K562 treated with DMSO at 1 percent for 4 hours (cell line): ENCODE data around the gene VPS11. TPM values are rescaled to one million over a fixed set of nuclear protein-coding genes. Genes with fewer than 3 reads are reported as not detected.

ENCODE experiments used
- total RNA-seq: library from RNA; unstranded; fragments of 300-600 nt; gene quantifications from 2 replicates; pipeline ENCODE4 v1.2.3, GENCODE V29; 2022; ENCODE audit not compliant: insufficient read depth

The VPS11 gene
- total RNA-seq, result 31.8 and 39.9 TPM in 2 replicates

GRCh38 chr11:119067371-119068222, at the start of gene VPS11:
Gene VPS11 (plus strand): TSS chr11:119067818. CDS start chr11:119067824, 6 bp downstream.

DNA sequence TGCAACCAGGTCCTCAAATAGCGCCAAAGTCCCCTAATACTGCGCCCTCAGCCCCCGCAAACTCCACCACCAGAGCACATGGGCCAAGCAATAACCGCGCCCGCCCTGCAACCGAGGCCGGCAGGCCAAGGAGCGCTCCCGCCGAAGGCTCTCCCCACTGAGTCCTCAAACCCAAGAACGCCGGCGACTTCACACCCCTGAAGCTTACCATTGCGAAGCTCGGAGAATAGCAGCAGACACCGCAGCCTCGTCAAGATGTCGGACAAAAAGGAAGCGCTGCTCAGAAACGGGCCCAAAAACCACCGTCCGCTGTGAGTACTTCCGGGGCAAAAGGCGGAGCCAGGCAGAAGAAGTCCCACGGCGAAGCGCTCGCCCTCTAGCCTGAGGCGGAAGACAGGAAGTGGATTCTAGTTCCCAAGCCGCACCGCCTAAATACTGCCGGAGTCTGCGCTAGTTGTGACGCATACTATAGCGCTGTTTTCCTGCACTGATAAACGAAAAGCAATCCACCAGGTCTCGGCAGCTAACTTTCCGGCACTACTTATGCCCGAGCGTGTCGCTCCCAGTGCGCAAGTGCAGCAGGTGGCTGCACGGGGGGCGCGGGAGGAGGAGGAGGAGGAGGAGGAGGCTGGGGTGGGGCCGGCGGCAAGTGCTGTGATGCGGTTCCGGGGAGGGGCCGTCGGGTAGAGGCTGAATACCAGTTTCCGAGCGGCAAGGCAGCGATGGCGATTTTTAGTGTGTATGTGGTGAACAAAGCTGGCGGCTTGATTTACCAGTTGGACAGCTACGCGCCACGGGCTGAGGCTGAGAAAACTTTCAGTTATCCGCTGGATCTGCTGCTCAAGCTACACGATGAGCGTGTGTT, 49.3 kb upstream of the VPS11 start, which contains the start of the genes RPS25 and TRAPPC4:
Gene RPS25, minus strand, starts transcription at position 270 of the 865 bp plus-strand sequence. Its CDS starts 59 bp downstream, at position 211.
Gene TRAPPC4, plus strand, starts transcription at position 693 of the 865 bp plus-strand sequence. Its CDS starts 30 bp downstream, at position 723.

DNA sequence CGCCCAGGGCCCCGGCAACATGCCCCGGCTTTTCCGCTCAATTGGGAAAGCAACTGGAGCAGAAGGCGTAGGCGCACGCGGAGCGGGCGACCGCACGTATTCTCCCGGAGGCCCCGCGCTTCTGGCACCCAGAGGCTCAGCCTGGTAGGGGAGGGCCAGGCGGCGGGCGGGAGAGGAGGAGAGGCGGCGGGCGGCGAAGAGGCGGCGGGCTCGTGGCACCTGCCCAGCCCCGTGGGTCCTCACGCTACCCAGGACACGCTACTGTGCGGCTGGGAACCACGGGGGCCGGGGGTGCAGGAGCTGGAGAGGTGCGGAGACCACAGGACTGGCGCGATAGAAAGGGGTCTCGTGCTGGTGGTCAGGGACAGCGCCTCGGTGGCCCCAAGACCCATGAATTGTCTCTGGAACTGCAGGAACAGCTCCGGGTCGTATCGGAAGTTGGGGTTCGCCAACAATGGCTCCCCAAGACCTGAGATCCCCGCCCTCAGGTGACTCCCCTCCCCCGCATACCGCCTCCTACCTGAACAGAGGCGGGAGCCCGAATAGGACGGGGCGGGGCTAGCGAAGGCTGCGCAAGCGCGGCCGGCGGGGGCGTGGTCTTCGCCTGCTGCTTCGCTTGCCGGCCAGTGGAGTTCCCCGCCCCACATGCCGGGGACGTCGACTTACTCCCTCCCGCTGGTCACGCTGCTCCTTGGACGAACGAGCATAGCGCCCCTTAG, 37.1 kb upstream of the VPS11 start, which contains the start of gene SLC37A4:
Gene SLC37A4, minus strand, starts transcription at position 549 of the 719 bp plus-strand sequence.

DNA sequence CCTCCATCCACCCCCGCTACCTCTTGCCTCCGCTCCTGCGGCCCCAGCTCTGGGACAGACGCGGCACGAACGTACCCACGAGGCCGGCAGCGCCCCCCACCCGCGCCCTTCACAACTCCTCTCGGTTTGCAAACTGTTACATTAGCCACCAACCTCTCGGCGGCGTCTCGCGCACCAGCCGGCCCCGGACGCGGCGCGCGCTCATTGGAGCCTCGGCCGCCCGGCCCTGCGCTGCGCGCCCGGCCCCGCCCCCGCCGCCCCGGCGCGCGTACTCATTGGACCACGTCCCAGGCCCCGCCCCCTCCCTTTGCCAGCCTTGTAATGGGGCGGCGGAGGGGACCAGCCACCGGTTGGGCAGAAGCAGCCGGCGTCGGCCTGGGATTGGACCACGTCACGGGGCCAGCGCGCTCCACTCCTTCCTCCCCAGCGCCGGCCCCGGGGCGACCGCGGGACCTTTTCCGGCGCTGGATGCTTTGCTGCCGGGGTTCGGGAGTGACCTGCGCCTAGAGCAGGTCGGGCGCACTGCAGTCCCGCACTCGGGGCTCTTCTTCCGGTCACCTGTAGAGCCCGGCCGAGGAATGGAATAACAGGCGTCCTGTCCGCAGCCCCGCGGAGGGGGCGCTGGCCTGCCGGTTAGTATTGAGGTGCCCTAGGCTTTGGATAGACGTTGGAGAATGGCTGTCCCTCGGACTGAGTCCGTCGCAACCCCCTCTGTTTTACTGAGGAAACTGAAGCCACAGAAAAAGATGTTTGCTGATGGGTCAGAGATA, 10.4 kb upstream of the VPS11 start, which contains the start of gene HYOU1:
Gene HYOU1, minus strand, starts transcription at position 206 of the 770 bp plus-strand sequence. CDS start 1,045 bp downstream, outside the sequence.

DNA sequence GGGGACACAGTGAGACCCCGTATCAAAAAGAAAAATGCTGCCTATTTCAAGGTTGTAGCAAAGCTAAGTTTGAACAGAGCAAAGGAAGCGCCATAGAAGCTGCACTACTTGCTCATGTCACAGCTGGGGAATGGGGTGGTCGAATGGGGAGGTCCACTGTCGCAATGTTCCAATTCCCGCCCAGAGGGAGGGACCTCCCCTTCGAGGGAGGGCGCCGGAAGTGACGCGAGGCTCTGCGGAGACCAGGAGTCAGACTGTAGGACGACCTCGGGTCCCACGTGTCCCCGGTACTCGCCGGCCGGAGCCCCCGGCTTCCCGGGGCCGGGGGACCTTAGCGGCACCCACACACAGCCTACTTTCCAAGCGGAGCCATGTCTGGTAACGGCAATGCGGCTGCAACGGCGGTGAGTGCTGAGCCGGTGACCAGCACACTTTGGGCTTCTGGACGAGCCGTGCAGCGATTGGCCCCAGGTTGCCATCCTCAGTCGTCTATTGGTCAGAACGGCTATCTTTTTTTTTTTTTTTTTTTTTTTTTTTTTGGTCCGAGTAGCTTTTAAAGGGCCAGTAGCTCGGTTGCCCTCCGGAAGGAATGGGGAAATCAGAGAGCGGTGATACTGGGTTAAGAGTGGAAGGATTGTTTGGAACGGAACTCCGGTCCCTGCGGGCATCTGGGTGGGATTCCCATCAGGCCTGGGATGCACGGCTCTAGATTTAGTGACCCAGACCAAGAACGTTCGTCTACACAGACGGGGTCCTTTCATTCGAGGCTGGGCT, 17.2 kb downstream of the VPS11 start, which contains the start of gene HMBS:
Gene HMBS, plus strand, starts transcription at position 219 of the 774 bp plus-strand sequence. Its CDS starts 153 bp downstream, at position 372.

GRCh38 chr11:119101759-119102423, 34.3 kb downstream of the VPS11 start, which contains the start of gene DPAGT1:
Gene DPAGT1 (minus strand): TSS chr11:119101853. CDS start chr11:119101655, 198 bp downstream.

DNA sequence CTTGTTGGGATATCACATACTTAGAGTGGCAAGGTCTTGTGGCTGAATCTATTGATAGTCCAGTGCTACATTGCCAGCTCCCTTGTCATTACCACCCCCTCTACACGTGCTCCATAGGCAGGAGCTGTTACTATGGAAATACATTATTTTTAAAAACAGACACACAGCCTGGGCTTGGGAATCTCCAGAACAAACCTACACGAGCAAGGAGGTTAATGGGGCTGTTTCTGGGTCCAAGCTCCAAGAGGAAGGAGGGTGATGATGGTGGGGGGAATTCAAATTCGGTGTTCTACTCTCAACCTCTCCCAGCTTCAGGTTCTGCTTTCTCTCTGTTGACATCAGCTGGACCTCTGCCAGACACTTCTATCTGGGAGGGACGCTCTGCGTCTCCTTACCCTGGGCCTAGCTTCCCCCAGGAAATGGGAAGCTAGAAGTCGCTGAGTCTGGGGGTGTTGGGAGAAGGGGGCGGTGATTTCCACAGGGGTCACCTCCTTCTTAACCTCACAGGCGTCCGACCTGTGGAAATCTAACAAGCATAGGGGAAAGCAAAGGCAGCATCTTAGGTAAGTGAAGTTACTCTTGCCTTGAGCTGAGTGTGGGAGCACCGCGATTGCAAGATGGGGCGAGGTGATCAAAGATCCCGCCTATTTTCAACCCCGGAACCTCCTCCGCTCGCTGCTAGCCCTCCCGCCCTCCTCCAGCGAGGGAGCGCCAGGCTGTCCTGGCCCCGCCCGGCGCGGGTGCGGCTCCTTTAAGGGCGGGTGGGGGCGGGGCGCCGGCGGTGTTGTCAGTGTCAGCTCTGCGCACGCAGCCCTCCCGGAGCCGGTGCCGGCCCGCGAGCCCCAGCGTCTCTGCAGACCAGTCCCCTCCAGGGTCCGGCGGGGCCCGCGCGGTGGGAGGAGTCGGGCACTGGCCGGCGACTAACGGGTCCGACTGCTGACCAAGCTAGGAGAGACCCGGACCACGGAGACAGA, 39.2 kb downstream of the VPS11 start, which contains the start of gene C2CD2L:
Gene C2CD2L, plus strand, starts transcription at position 781 of the 974 bp plus-strand sequence. CDS start 398 bp downstream, outside the sequence.

GRCh38 chr11:119121008-119121810, 53.6 kb downstream of the VPS11 start, which contains the start of gene HINFP:
Gene HINFP (plus strand): TSS chr11:119121580. CDS start chr11:119126945, 5,365 bp downstream.

Other genes with a start within 250 kb of the VPS11 start
- not detected in 2 replicates for gene CXCR5, start 183.9 kb upstream of the VPS11 start, total RNA-seq
- gene BCL9L, start 141.9 kb upstream of the VPS11 start, total RNA-seq, result 8.3 and 14.2 TPM in 2 replicates
- not detected in 2 replicates for gene UPK2, start 111.5 kb upstream of the VPS11 start, total RNA-seq
- not detected in 2 replicates for gene FOXR1, start 96.1 kb upstream of the VPS11 start, total RNA-seq
- gene CENATAC, start 69.7 kb upstream of the VPS11 start, total RNA-seq, result 11.8 and 12.3 TPM in 2 replicates
- 1,661 and 1,791 TPM in 2 replicates for gene RPS25, start 49.5 kb upstream of the VPS11 start, total RNA-seq
- gene TRAPPC4, start 49.1 kb upstream of the VPS11 start, total RNA-seq, result 131 and 148 TPM in 2 replicates
- 36.3 and 44.7 TPM in 2 replicates for gene SLC37A4, start 36.9 kb upstream of the VPS11 start, total RNA-seq
- gene HYOU1, start 10.6 kb upstream of the VPS11 start, total RNA-seq, result 202 and 231 TPM in 2 replicates
- gene HMBS, start 17.1 kb downstream of the VPS11 start, total RNA-seq, result 107 and 137 TPM in 2 replicates
- gene DPAGT1, start 34.0 kb downstream of the VPS11 start, total RNA-seq, result 41.8 and 50.8 TPM in 2 replicates
- gene C2CD2L, start 39.5 kb downstream of the VPS11 start, total RNA-seq, result 27.8 and 33.7 TPM in 2 replicates
- gene HINFP, start 53.8 kb downstream of the VPS11 start, total RNA-seq, result 28.5 and 31.2 TPM in 2 replicates
- gene ABCG4, start 81.2 kb downstream of the VPS11 start, total RNA-seq, result 0.17 TPM in 1 of 2 replicates, not detected in the other
- gene NLRX1, start 100.9 kb downstream of the VPS11 start, total RNA-seq, result 1.6 and 2.0 TPM in 2 replicates
- not detected in 2 replicates for gene NHERF4, start 117.7 kb downstream of the VPS11 start, total RNA-seq
- gene CBL, start 138.5 kb downstream of the VPS11 start, total RNA-seq, result 11.8 and 12.7 TPM in 2 replicates
- gene MCAM, start 249.3 kb downstream of the VPS11 start, total RNA-seq, result 15.5 and 21.8 TPM in 2 replicates